ENCODE data around the gene OS9.

DNA sequence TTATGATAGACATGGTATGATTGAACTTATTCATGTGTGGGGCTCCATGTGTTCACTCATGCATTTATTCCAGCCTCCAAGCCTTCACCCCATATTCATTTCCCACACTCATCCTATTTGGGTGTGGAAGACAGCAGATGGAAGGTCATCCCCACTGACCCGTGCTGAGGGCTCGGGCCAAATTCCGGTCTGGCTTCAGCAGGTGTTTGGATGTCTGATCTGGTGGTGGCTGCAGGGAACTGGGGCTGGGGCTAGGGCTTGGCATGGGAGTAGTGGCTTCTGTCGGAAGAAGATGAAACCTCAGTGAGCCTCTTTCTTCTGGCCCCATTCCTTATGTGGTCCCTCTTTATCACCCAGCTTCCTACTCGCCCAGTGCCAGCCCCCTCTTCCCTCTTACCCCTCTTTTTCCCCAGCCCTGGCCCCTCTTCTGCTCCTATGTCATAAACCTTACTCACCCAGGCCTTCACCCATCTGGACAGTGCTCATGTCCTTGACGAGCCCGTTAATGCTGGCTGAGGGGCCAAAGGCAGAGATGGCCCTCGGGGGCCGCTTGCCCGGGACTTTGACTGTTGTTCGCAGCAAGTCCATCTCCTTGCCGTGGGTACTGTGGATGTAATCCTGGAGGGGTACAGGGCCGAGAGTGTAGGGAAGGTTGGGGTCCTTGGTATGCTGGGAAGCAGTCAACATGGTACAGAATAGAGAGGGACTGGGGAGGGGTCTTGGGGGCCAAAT lies 36.6 kb downstream of the OS9 start:
- TF ChIP-seq, protein P1, sequence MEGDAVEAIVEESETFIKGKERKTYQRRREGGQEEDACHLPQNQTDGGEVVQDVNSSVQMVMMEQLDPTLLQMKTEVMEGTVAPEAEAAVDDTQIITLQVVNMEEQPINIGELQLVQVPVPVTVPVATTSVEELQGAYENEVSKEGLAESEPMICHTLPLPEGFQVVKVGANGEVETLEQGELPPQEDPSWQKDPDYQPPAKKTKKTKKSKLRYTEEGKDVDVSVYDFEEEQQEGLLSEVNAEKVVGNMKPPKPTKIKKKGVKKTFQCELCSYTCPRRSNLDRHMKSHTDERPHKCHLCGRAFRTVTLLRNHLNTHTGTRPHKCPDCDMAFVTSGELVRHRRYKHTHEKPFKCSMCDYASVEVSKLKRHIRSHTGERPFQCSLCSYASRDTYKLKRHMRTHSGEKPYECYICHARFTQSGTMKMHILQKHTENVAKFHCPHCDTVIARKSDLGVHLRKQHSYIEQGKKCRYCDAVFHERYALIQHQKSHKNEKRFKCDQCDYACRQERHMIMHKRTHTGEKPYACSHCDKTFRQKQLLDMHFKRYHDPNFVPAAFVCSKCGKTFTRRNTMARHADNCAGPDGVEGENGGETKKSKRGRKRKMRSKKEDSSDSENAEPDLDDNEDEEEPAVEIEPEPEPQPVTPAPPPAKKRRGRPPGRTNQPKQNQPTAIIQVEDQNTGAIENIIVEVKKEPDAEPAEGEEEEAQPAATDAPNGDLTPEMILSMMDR (conservative IDR thresholded peaks at IDR 0.05; ENCODE audit: low read depth, low read length) = no peak
- TF ChIP-seq EZH2phosphoT487 (IDR thresholded peaks at IDR 0.05; ENCODE audit: borderline replicate concordance, low read length) (no peak), EZH2 (IDR thresholded peaks at IDR 0.05; ENCODE audit: low read length, unreplicated experiment) (no peak)

Measured in PC-3 (cell line).